Measurements from ENCODE around the gene MAEA.

DNA sequence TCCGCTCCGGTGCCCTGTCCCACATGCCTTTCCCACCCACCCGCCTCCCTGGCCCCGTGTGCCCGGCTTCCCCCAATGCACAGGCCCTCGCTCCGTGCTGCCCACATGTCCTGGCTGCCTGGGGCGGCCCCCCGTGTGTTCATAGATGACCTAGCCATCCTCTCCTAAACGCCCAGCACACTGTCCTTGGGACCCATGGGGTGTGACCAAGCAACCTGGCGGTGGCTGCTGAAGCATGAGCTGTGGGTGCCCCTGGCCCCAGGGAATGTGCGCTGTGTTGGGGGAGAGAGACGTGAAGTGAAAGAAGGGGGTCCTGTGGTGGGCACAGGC lies 28.3 kb downstream of the MAEA start:
- TF ChIP-seq EP300 (IDR thresholded peaks at IDR 0.05; ENCODE audit: borderline replicate concordance in 1 of 2, low read depth in 2 of 2, low read length in 2 of 2) (no peak), SIN3A (conservative IDR thresholded peaks at IDR 0.05 in 1 of 2, IDR thresholded peaks at IDR 0.05 in 1 of 2; ENCODE audit: low read depth in 1 of 2, low read length in 2 of 2) (no peak), CTCF (IDR thresholded peaks at IDR 0.05; ENCODE audit: control extremely low read depth in 1 of 3, insufficient read depth in 1 of 3, low read depth in 1 of 3, low read length in 3 of 3) (no peak), POLR2AphosphoS5 (IDR thresholded peaks at IDR 0.05; ENCODE audit: low read depth, low read length) (no peak), CREB1 (IDR thresholded peaks at IDR 0.05) (no peak), GTF2F1 (IDR thresholded peaks at IDR 0.05; ENCODE audit: borderline replicate concordance, low read depth, low read length) (no peak), RAD21 (IDR thresholded peaks at IDR 0.05 in 1 of 2, conservative IDR thresholded peaks at IDR 0.05 in 1 of 2; ENCODE audit: low read depth in 2 of 2, low read length in 2 of 2) (no peak), SP1 (IDR thresholded peaks at IDR 0.05; ENCODE audit: low read depth, low read length) (no peak), EZH2 (IDR thresholded peaks at IDR 0.05; ENCODE audit: low read depth, low read length, severe bottlenecking) (no peak), HDAC2 (IDR thresholded peaks at IDR 0.05; ENCODE audit: borderline replicate concordance in 1 of 2, low read depth in 2 of 2, low read length in 2 of 2) (no peak), EGR1 (IDR thresholded peaks at IDR 0.05; ENCODE audit: borderline replicate concordance, low read depth, low read length) (no peak), CEBPB (IDR thresholded peaks at IDR 0.05; ENCODE audit: low read depth, low read length) (no peak), NANOG (IDR thresholded peaks at IDR 0.05; ENCODE audit: insufficient read depth, low read depth, low read length, poor library complexity, severe bottlenecking) (no peak)

Data from H1 (cell line).